HepG2 (cell line): Measurements from ENCODE around the gene PKNOX2. TPM values are rescaled to one million over a fixed set of nuclear protein-coding genes. Genes with fewer than 3 reads are reported as not detected.

Source experiments
- ATAC-seq: fragments of 200-7000 bp; cut with Tn5 transposase; 3 replicates; pipeline ENCODE4 v1.9.1; 2020; ENCODE audit warnings: mild to moderate bottlenecking, moderate library complexity
- BruUV-seq: library from RNA; stranded (reverse); fragments of 400-500 nt; replicated peaks from 2 replicates; lab custom pipeline; 2021; lab: Mats Ljungman, UMichigan
- CTCF ChIA-PET: fragments of 300-600 bp; formaldehyde crosslinking; extraction: SDS; loops from one replicate; lab custom pipeline; 2021; ENCODE audit warnings: low total read pairs, inconsistent platforms, low intra/inter-chr PET ratio; lab: Yijun Ruan, JAX
- POLR2A ChIA-PET: fragments of 350-600 bp; sonication (Branson Sonifier 250); formaldehyde crosslinking; loops from one replicate; lab custom pipeline; 2020; ENCODE audit warnings: antibody characterized with exemption, inconsistent platforms; lab: Yijun Ruan, JAX
- DNase-seq: peaks from one replicate; pipeline ENCODE4 v3.0.0-alpha.2; 2015; ENCODE audit warnings: low spot score
- FAIRE-seq: peaks from 3 replicates; lab custom pipeline; 2011; peaks lifted over from hg19 to GRCh38; lab: Jason Lieb, UNC
- H2AFZ ChIP-seq: one replicate; pipeline ENCODE4 v1.6.1; 2011; ENCODE audit warnings: low read length, inconsistent platforms
- H3K27ac ChIP-seq: fragments of 300-600 bp; 3 replicates; pipeline ENCODE4 v1.8.0; 2011; ENCODE audit warnings: mixed run types, mild to moderate bottlenecking, mixed read lengths, low read length, inconsistent platforms; ENCODE audit not compliant: insufficient read depth; ENCODE audit errors: extremely low read length
- H3K27me3 ChIP-seq, 2 experiments: fragments of 200-600 bp in 1 of 2; 2 replicates in 1 of 2; 3 replicates in 1 of 2; pipeline versions ENCODE4 v1.6.0 to v1.8.0; 2011; ENCODE audit warnings: low read length in 2 of 2, mild to moderate bottlenecking in 2 of 2, moderate library complexity in 2 of 2, inconsistent platforms in 1 of 2; ENCODE audit not compliant: insufficient read depth in 2 of 2, control insufficient read depth in 1 of 2
- H3K36me3 ChIP-seq, 2 experiments: fragments of 200-600 bp in 1 of 2; replicated peaks in 1 of 2; 2 replicates in 1 of 2; 3 replicates in 1 of 2; pipeline versions ENCODE4 v1.5.1 to v1.8.0; 2011; ENCODE audit warnings: low read length in 2 of 2, inconsistent platforms in 1 of 2; ENCODE audit not compliant: insufficient read depth in 2 of 2, control insufficient read depth in 1 of 2
- H3K4me1 ChIP-seq: 2 replicates; pipeline ENCODE4 v1.5.1; 2012; ENCODE audit warnings: low read length, inconsistent platforms; ENCODE audit not compliant: insufficient read depth
- H3K4me2 ChIP-seq: 2 replicates; pipeline ENCODE4 v1.6.0; 2011; ENCODE audit warnings: low read depth, low read length, inconsistent platforms
- H3K4me3 ChIP-seq, 3 experiments: fragments of 200-600 bp in 1 of 3; sonication (generic), shearing (Covaris generic) in 1 of 3; replicated peaks in 1 of 3; 2 replicates each; pipeline ENCODE4 v1.5.1; 2011 to 2016; ENCODE audit warnings: low read length in 3 of 3, inconsistent platforms in 2 of 3, low read depth in 2 of 3, mild to moderate bottlenecking in 2 of 3, control low read depth in 1 of 3, mixed read lengths in 1 of 3; ENCODE audit not compliant: insufficient read depth in 1 of 3
- H3K79me2 ChIP-seq: one replicate; pipeline ENCODE4 v1.6.1; 2011; ENCODE audit warnings: low read length, inconsistent platforms; ENCODE audit not compliant: insufficient read depth
- H3K9ac ChIP-seq: 2 replicates; pipeline ENCODE4 v1.6.0; 2011; ENCODE audit warnings: mild to moderate bottlenecking, low read depth, low read length, inconsistent platforms; ENCODE audit not compliant: insufficient read depth
- H3K9me3 ChIP-seq: 2 replicates; pipeline ENCODE4 v1.5.1; 2012; ENCODE audit warnings: mild to moderate bottlenecking, low read length
- H4K20me1 ChIP-seq: 2 replicates; pipeline ENCODE4 v1.6.0; 2011; ENCODE audit warnings: inconsistent platforms, mild to moderate bottlenecking, low read length, moderate library complexity; ENCODE audit not compliant: insufficient read depth
- AKAP8 ChIP-seq: sonication (generic); formaldehyde crosslinking; IDR thresholded peaks from 2 replicates; pipeline ENCODE4 v1.5.1; 2020; ENCODE audit warnings: mild to moderate bottlenecking, missing genetic modification reagents
- GTF3A ChIP-seq: sonication (generic); formaldehyde crosslinking; conservative IDR thresholded peaks from 2 replicates; pipeline ENCODE4 v1.4.0; 2020; ENCODE audit warnings: mild to moderate bottlenecking, missing genetic modification reagents
- ISX ChIP-seq: sonication (generic); formaldehyde crosslinking; conservative IDR thresholded peaks from 2 replicates; pipeline ENCODE4 v1.5.0; 2020; ENCODE audit warnings: missing genetic modification reagents
- NONO ChIP-seq, 2 experiments: fragments of 450-650 bp in 1 of 2; sonication (generic) in 1 of 2; formaldehyde crosslinking in 1 of 2; IDR thresholded peaks in 1 of 2; conservative IDR thresholded peaks in 1 of 2; 2 replicates each; pipeline versions ENCODE4 v1.6.1 to v1.8.0; 2017 to 2022; ENCODE audit warnings: mild to moderate bottlenecking in 1 of 2, missing genetic modification reagents in 1 of 2, moderate library complexity in 1 of 2
- NR2F1 ChIP-seq, 2 experiments: fragments of 450-650 bp in 1 of 2; formaldehyde crosslinking in 1 of 2; IDR thresholded peaks; 2 replicates each; pipeline versions ENCODE4 v1.5.0 to v1.6.1; 2016 to 2020; ENCODE audit warnings: mild to moderate bottlenecking in 1 of 2, missing compliant biosample characterization in 1 of 2, missing genetic modification reagents in 1 of 2, moderate library complexity in 1 of 2
- PAF1 ChIP-seq: IDR thresholded peaks from 2 replicates; pipeline ENCODE4 v1.6.1; 2016; ENCODE audit warnings: missing genetic modification reagents, missing compliant biosample characterization
- ZNF431 ChIP-seq: sonication (generic); formaldehyde crosslinking; IDR thresholded peaks from 2 replicates; pipeline ENCODE4 v1.9.0; 2022; ENCODE audit warnings: missing genetic modification reagents, low read depth, mild to moderate bottlenecking, borderline replicate concordance
- ZNF558 ChIP-seq: sonication (generic); formaldehyde crosslinking; IDR thresholded peaks from 2 replicates; pipeline ENCODE4 v1.9.0; 2022; ENCODE audit warnings: mild to moderate bottlenecking, missing genetic modification reagents, borderline replicate concordance
- ZNF775 ChIP-seq: sonication (generic); formaldehyde crosslinking; IDR thresholded peaks from 2 replicates; pipeline ENCODE4 v1.4.0; 2020; ENCODE audit warnings: missing genetic modification reagents, mild to moderate bottlenecking, moderate library complexity, borderline replicate concordance
- ZSCAN30 ChIP-seq: sonication (generic); formaldehyde crosslinking; IDR thresholded peaks from 2 replicates; pipeline ENCODE4 v1.5.0; 2020; ENCODE audit warnings: mild to moderate bottlenecking, missing genetic modification reagents
- WGBS: methylation state at CpG from one replicate; pipeline ENCODE4 v1.1.6; 2017; ENCODE audit warnings: low lambda C conversion rate; 5-methylcytosine and 5-hydroxymethylcytosine counted together
- in situ Hi-C: cut with HindIII; loops from 2 replicates; pipeline ENCODE4 v1.10.0; 2017; ENCODE audit warnings: low pct_unique_long_range_greater_than_20kb; ENCODE audit not compliant: extremely low pct_ligation_motif_present
- intact Hi-C: fragments of 100-400 bp; cut with micrococcal nuclease; formaldehyde crosslinking; loops from one replicate; pipeline ENCODE4 v1.10.0; 2022; ENCODE audit not compliant: unreplicated experiment
- polyA plus RNA-seq, 8 experiments: library from polyadenylated mRNA; depleted of rRNA in 3 of 8; stranded (reverse) in 7 of 8; unstranded in 1 of 8; fragments of >200 nt; fragmentation: Illumina TruSeq in 4 of 8; extraction: Trizol in 4 of 8; gene quantifications; 2 replicates each; pipeline versions ENCODE4 v1.2.1 to v1.2.3, GENCODE V29; 2011 to 2016; ENCODE audit warnings: low read depth in 4 of 8, missing spikeins in 1 of 8, mixed read lengths in 1 of 8; ENCODE audit not compliant: insufficient read depth in 1 of 8
- total RNA-seq, 5 experiments: library from RNA; depleted of rRNA; stranded (reverse); fragments of >200 nt; fragmentation: Illumina TruSeq; extraction: Trizol; gene quantifications; 2 replicates each; pipeline ENCODE4 v1.2.3, GENCODE V29; 2016; ENCODE audit warnings: low read depth in 1 of 5
- TF ChIP-seq, protein P1 (sequence below): sonication (generic); formaldehyde crosslinking; IDR thresholded peaks from 2 replicates; pipeline ENCODE4 v1.5.1; 2020; ENCODE audit warnings: missing genetic modification reagents, mild to moderate bottlenecking, borderline replicate concordance
- TF ChIP-seq, protein P2 (sequence below): sonication (generic); formaldehyde crosslinking; IDR thresholded peaks from 2 replicates; pipeline ENCODE4 v1.5.1; 2020; ENCODE audit warnings: mild to moderate bottlenecking, missing genetic modification reagents, borderline replicate concordance

PKNOX2 gene
- total and polyA plus RNA-seq, 2 of the 13 experiments (the other 11 are each of a cell fraction or from before 2014, with no cell fraction given), result not detected

DNA sequence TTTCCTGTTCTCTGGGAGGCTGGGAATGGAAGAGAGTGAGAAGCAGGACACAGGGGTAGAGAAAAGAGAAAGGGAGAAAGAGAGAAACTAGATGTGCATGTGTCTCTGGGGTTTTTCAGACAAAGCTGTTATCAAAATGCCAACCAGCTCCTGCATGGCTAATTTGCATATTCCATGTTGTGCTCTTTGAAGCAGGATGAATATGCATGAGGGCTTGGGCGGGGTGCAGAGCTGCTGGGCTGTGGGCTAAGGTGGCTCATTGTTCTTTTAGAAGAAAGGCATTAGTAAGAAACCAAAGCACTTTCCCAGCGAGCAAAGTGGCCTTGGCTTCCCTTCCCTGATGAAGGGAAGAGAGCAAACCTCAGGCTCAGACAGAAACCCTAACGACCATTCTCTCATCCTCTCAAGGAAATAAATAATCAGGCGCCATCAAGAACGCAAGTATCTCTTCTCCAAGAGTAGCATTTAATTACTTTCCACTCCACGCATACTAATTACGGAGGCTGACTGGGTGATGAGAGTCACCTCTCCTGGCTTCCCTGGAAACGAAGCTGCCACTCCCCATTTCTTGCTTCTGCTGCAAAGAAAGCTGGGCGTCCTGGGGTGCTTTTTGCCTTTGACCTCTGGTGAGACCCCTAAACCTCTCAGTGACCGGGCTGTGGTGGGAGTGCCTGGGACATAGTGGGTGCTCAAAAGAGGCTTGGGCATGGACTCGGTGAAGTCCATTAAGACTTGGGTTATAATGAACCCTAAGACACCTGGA is 277.3 kb downstream of the PKNOX2 start (continued):
- TF ChIP-seq, protein P1, sequence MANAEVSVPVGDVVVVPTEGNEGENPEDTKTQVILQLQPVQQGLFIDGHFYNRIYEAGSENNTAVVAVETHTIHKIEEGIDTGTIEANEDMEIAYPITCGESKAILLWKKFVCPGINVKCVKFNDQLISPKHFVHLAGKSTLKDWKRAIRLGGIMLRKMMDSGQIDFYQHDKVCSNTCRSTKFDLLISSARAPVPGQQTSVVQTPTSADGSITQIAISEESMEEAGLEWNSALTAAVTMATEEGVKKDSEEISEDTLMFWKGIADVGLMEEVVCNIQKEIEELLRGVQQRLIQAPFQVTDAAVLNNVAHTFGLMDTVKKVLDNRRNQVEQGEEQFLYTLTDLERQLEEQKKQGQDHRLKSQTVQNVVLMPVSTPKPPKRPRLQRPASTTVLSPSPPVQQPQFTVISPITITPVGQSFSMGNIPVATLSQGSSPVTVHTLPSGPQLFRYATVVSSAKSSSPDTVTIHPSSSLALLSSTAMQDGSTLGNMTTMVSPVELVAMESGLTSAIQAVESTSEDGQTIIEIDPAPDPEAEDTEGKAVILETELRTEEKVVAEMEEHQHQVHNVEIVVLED, result no peak
- TF ChIP-seq ZNF775 (CRISPR knock-in tag) (no peak), GTF3A (no peak), ZNF431 (CRISPR knock-in tag) (no peak), PAF1 (CRISPR knock-in tag) (no peak), ZSCAN30 (no peak), ISX (CRISPR knock-in tag) (no peak), NR2F1 (CRISPR knock-in tag; IDR thresholded peaks at IDR 0.05) (no peak)

DNA sequence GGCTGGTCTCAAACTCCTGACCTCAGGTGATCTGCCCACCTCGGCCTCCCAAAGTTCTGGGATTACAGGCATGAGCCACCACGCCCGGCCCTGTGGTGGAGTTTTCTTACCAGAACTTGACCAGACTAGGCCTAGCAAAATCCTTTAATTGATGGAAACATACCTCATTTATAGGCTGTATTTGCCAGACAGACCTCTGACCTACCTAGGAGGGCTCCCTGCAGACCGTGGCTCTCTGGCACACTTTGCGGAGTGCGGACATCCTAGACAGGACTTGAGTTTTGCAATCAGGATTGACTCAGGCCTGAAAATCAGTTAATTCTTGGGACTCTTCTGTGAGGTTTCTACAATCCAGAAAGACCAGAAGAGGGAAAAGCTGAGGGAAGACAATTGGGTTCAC is 278.4 kb downstream of the PKNOX2 start:
- FAIRE-seq (no peak), ATAC-seq (no peak), DNase-seq (no peak)
- H3K4me1 ChIP-seq, result peaks cover 8% of the 10 kb centered on the region; the same call in 1 of the 2 replicates
- no peaks in the 10 kb centered on the region for H3K79me2 ChIP-seq
- no peaks in the 10 kb centered on the region for H4K20me1 ChIP-seq
- intact Hi-C loops, result no loop called here
- no peaks in the 10 kb centered on the region for H3K9me3 ChIP-seq
- WGBS, result 74% methylated on average over 4 of the region's 6 CpGs
- H3K4me2 ChIP-seq, result no peak overlapping the region
- H3K9ac ChIP-seq, result no peak overlapping the region
- no peaks in the 10 kb centered on the region for H3K36me3 ChIP-seq
- in situ Hi-C loops, result no loop called here
- no peak overlapping the region for H3K27ac ChIP-seq
- H2AFZ ChIP-seq, result no peak overlapping the region
- H3K27me3 ChIP-seq, result peaks cover 1 to 8% of the 10 kb centered on the region in 2 experiments; a peak in 3 of 5 replicates
- no peak overlapping the region for H3K4me3 ChIP-seq
- TF ChIP-seq, protein P2, sequence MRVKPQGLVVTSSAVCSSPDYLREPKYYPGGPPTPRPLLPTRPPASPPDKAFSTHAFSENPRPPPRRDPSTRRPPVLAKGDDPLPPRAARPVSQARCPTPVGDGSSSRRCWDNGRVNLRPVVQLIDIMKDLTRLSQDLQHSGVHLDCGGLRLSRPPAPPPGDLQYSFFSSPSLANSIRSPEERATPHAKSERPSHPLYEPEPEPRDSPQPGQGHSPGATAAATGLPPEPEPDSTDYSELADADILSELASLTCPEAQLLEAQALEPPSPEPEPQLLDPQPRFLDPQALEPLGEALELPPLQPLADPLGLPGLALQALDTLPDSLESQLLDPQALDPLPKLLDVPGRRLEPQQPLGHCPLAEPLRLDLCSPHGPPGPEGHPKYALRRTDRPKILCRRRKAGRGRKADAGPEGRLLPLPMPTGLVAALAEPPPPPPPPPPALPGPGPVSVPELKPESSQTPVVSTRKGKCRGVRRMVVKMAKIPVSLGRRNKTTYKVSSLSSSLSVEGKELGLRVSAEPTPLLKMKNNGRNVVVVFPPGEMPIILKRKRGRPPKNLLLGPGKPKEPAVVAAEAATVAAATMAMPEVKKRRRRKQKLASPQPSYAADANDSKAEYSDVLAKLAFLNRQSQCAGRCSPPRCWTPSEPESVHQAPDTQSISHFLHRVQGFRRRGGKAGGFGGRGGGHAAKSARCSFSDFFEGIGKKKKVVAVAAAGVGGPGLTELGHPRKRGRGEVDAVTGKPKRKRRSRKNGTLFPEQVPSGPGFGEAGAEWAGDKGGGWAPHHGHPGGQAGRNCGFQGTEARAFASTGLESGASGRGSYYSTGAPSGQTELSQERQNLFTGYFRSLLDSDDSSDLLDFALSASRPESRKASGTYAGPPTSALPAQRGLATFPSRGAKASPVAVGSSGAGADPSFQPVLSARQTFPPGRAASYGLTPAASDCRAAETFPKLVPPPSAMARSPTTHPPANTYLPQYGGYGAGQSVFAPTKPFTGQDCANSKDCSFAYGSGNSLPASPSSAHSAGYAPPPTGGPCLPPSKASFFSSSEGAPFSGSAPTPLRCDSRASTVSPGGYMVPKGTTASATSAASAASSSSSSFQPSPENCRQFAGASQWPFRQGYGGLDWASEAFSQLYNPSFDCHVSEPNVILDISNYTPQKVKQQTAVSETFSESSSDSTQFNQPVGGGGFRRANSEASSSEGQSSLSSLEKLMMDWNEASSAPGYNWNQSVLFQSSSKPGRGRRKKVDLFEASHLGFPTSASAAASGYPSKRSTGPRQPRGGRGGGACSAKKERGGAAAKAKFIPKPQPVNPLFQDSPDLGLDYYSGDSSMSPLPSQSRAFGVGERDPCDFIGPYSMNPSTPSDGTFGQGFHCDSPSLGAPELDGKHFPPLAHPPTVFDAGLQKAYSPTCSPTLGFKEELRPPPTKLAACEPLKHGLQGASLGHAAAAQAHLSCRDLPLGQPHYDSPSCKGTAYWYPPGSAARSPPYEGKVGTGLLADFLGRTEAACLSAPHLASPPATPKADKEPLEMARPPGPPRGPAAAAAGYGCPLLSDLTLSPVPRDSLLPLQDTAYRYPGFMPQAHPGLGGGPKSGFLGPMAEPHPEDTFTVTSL (CRISPR knock-in tag), result no peak
- no peak for TF ChIP-seq ZNF558 (CRISPR knock-in tag)
- no peak for TF ChIP-seq NONO (IDR thresholded peaks at IDR 0.05)
- no peak for TF ChIP-seq NONO (CRISPR knock-in tag; conservative IDR thresholded peaks at IDR 0.05)
- TF ChIP-seq AKAP8 (CRISPR knock-in tag), result no peak
- ChIA-PET POLR2A (no interaction called here), CTCF (no interaction called here)
- no TSS peak for BruUV-seq
